ENCODE measurements around the gene ADAM33.

Gene ADAM33

GRCh38 chr20:3647473-3647872, 34.3 kb downstream of the ADAM33 start:
- no peaks in the 10 kb centered on the region for H3K36me3 ChIP-seq (ENCODE audit: control insufficient read depth, insufficient read depth, low read length)
- H3K9ac ChIP-seq: no peak overlapping the region
- no peak overlapping the region for H3K27ac ChIP-seq

GRCh38 chr20:3646651-3647050, 35.2 kb downstream of the ADAM33 start:
- H3K27ac ChIP-seq: no peak overlapping the region
- H3K36me3 ChIP-seq (ENCODE audit: control insufficient read depth, insufficient read depth, low read length): no peaks in the 10 kb centered on the region
- no peak overlapping the region for H2AFZ ChIP-seq
- no peaks in the 10 kb centered on the region for H3K4me1 ChIP-seq
- no peak for TF ChIP-seq CTCF (IDR thresholded peaks at IDR 0.05)
- no peaks in the 10 kb centered on the region for H3K79me2 ChIP-seq
- no peak overlapping the region for H3K9ac ChIP-seq
- H3K4me2 ChIP-seq (ENCODE audit: low read length): no peak overlapping the region
- H3K4me3 ChIP-seq (ENCODE audit: low read depth, low read length): no peak overlapping the region
- no peaks in the 10 kb centered on the region for H3K27me3 ChIP-seq (ENCODE audit: control insufficient read depth, insufficient read depth, low read length)
- H3K9me3 ChIP-seq (ENCODE audit: control insufficient read depth, low read length): no peaks in the 10 kb centered on the region

More at GRCh38 chr20:3647473-3647872, 34.3 kb downstream of the ADAM33 start:
- Histone ChIP-seq H2AFZ (no peak overlapping the region), H3K9me3 (ENCODE audit: control insufficient read depth, low read length) (no peaks in the 10 kb centered on the region), H3K27me3 (ENCODE audit: control insufficient read depth, insufficient read depth, low read length) (no peaks in the 10 kb centered on the region), H3K4me1 (no peaks in the 10 kb centered on the region), H3K4me3 (ENCODE audit: low read depth, low read length) (no peak overlapping the region), H3K79me2 (no peaks in the 10 kb centered on the region), H3K4me2 (ENCODE audit: low read length) (no peak overlapping the region)
- TF ChIP-seq CTCF (IDR thresholded peaks at IDR 0.05): no peak

- H3K4me1 ChIP-seq: no peaks in the 10 kb centered on the region
- H2AFZ ChIP-seq: no peak overlapping the region
- no peaks in the 10 kb centered on the region for H3K36me3 ChIP-seq (ENCODE audit: control insufficient read depth, insufficient read depth, low read length)
- H3K4me2 ChIP-seq (ENCODE audit: low read length): no peak overlapping the region
- no peak overlapping the region for H3K4me3 ChIP-seq (ENCODE audit: low read depth, low read length)
- H3K27me3 ChIP-seq (ENCODE audit: control insufficient read depth, insufficient read depth, low read length): no peaks in the 10 kb centered on the region
- H3K27ac ChIP-seq: no peak overlapping the region
- H3K9me3 ChIP-seq (ENCODE audit: control insufficient read depth, low read length): no peaks in the 10 kb centered on the region
- H3K79me2 ChIP-seq: no peaks in the 10 kb centered on the region
- no peak for TF ChIP-seq CTCF (IDR thresholded peaks at IDR 0.05)
- H3K9ac ChIP-seq: no peak overlapping the region
Observed at GRCh38 chr20:3646067-3646440, 35.8 kb downstream of the ADAM33 start.

GRCh38 chr20:3645309-3646066, 36.3 kb downstream of the ADAM33 start:
- H3K9ac ChIP-seq: no peak overlapping the region
- H3K9me3 ChIP-seq (ENCODE audit: control insufficient read depth, low read length): no peaks in the 10 kb centered on the region
- no peak for TF ChIP-seq CTCF (IDR thresholded peaks at IDR 0.05)
- no peaks in the 10 kb centered on the region for H3K27me3 ChIP-seq (ENCODE audit: control insufficient read depth, insufficient read depth, low read length)
- H3K4me2 ChIP-seq (ENCODE audit: low read length): no peak overlapping the region
- no peaks in the 10 kb centered on the region for H3K36me3 ChIP-seq (ENCODE audit: control insufficient read depth, insufficient read depth, low read length)
- H3K27ac ChIP-seq: no peak overlapping the region
- H3K4me1 ChIP-seq: no peaks in the 10 kb centered on the region
- no peak overlapping the region for H2AFZ ChIP-seq
- no peaks in the 10 kb centered on the region for H3K79me2 ChIP-seq
- H3K4me3 ChIP-seq (ENCODE audit: low read depth, low read length): no peak overlapping the region

GRCh38 chr20:3640259-3640658, 41.6 kb downstream of the ADAM33 start:
- no peak overlapping the region for H3K9ac ChIP-seq
- H3K79me2 ChIP-seq: no peaks in the 10 kb centered on the region
- H3K27me3 ChIP-seq (ENCODE audit: control insufficient read depth, insufficient read depth, low read length): no peaks in the 10 kb centered on the region
- H3K36me3 ChIP-seq (ENCODE audit: control insufficient read depth, insufficient read depth, low read length): no peaks in the 10 kb centered on the region
- no peaks in the 10 kb centered on the region for H3K4me1 ChIP-seq
- no peak for TF ChIP-seq CTCF (IDR thresholded peaks at IDR 0.05)
- no peak overlapping the region for H3K4me3 ChIP-seq (ENCODE audit: low read depth, low read length)
- no peak overlapping the region for H3K27ac ChIP-seq
- no peaks in the 10 kb centered on the region for H3K9me3 ChIP-seq (ENCODE audit: control insufficient read depth, low read length)
- no peak overlapping the region for H3K4me2 ChIP-seq (ENCODE audit: low read length)
- H2AFZ ChIP-seq: no peak overlapping the region

Measured in parathyroid adenoma (tissue), 2 donors.